ENCODE results near the gene VTI1B. TPM values are rescaled to one million over a fixed set of nuclear protein-coding genes. Genes with fewer than 3 reads are reported as not detected.

The VTI1B gene
- total and polyA plus RNA-seq, 2 donors (not counting 3 experiments of a cell fraction or from before 2014, with no cell fraction given) = 23.8 to 90.0 TPM

DNA sequence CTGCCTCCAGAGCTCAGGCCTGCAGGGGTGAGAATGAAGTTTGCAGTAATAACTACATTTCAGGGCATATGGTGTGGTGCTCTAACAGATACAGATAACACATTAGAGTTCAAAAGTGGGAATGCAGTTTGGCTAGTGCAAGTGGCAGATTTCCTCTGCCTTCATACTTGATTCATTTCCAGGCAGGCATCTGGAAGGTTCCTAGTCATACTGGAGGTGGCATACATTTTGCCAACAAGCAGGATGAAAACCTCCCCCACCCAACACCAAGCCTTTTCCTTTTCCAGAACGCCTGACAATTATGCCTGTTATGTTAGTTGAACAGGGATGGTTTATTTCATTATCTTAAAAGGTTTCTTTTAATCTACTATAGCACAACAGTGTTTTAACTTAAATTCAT, 24.3 kb downstream of the VTI1B start:
- Histone ChIP-seq H3K27me3 (ENCODE audit: control insufficient read depth in 2 of 2, insufficient read depth in 2 of 2, low read length in 2 of 2) (no peaks in the 10 kb centered on the region), H3K4me3 (replicated peaks in 1 of 3; ENCODE audit: insufficient read depth in 1 of 3, low read depth in 1 of 3, low read length in 3 of 3) (no peak overlapping the region), H3K79me2 (ENCODE audit: control insufficient read depth, insufficient read depth, low read length) (no peaks in the 10 kb centered on the region), H3K27ac (ENCODE audit: insufficient read depth, low read depth, low read length) (no peak overlapping the region), H3K9me3 (replicated peaks; ENCODE audit: control insufficient read depth, insufficient read depth, low read length) (no peaks in the 10 kb centered on the region), H3K36me3 (ENCODE audit: control insufficient read depth in 2 of 2, extremely low read depth in 1 of 2, insufficient read depth in 2 of 2, low read length in 2 of 2) (peaks cover 21 to 38% of the 10 kb centered on the region in 2 experiments), H3K9me1 (replicated peaks; ENCODE audit: control insufficient read depth, extremely low read depth, insufficient read depth, low read length) (no peaks in the 10 kb centered on the region), H3K4me2 (ENCODE audit: insufficient read depth, low read length) (no peak overlapping the region), H4K20me1 (replicated peaks; ENCODE audit: control insufficient read depth, extremely low read depth, insufficient read depth, low read length) (no peaks in the 10 kb centered on the region), H3K4me1 (ENCODE audit: control insufficient read depth, extremely low read depth, insufficient read depth, low read length) (no peaks in the 10 kb centered on the region), H2AFZ (ENCODE audit: low read depth, low read length) (no peak overlapping the region), H3K9ac (replicated peaks; ENCODE audit: extremely low read depth, insufficient read depth, low read length) (no peak overlapping the region)
- ChIA-PET CTCF (interaction anchor here (1.1 kb wide), 1 partner anchor 31 kb away, joined by 4 read pairs; no protein-coding TSS in a partner anchor), POLR2A (no interaction called here)
- FAIRE-seq (no peak), DNase-seq (ENCODE audit: low read depth, low spot score) (no peak)
- dilution Hi-C loops (cut with MboI; ENCODE audit: extremely low pct_ligation_motif_present, low sequenced_read_pairs) = no loop called here
- no TSS peak for BruUV-seq (replicated peaks)
- TF ChIP-seq, protein P1, sequence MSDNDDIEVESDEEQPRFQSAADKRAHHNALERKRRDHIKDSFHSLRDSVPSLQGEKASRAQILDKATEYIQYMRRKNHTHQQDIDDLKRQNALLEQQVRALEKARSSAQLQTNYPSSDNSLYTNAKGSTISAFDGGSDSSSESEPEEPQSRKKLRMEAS (IDR thresholded peaks at IDR 0.05; ENCODE audit: insufficient read depth, insufficient read length) = no peak
- no peak for TF ChIP-seq JUN (IDR thresholded peaks at IDR 0.05; ENCODE audit: borderline replicate concordance, insufficient read depth, insufficient read length, low read depth)
- TF ChIP-seq POLR2A (IDR thresholded peaks at IDR 0.05; ENCODE audit: low read depth, low read length) = no peak
- TF ChIP-seq MYC (IDR thresholded peaks at IDR 0.05; ENCODE audit: low read depth, low read length) = no peak
- no peak for TF ChIP-seq GATA2 (IDR thresholded peaks at IDR 0.05; ENCODE audit: insufficient read depth, insufficient read length, low read depth, low read length)
- intact Hi-C loops (cut with micrococcal nuclease) = no loop called here

DNA sequence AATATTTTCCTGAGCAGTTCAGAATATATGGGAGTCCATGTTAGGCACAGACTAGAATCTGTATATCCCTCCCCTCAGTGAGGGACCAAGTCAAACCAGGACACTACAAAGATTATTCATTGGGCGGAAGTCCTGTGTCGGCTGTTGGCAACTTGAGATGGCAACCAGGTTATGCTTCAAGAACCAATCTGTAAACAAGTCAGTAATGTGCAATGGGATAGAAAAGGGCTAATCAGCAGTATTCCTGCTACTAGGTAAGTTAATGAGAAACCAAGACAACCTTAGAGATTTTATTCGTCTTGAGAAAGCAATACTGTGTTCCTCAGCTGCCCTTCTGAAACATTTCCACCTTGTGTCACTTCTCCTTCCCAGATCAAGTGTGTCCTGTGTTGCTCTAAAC, 28.3 kb downstream of the VTI1B start:
- Histone ChIP-seq H3K27ac (ENCODE audit: insufficient read depth, low read depth, low read length) (no peak overlapping the region), H3K9me3 (replicated peaks; ENCODE audit: control insufficient read depth, insufficient read depth, low read length) (no peaks in the 10 kb centered on the region), H3K36me3 (ENCODE audit: control insufficient read depth in 2 of 2, extremely low read depth in 1 of 2, insufficient read depth in 2 of 2, low read length in 2 of 2) (peaks cover 16 to 20% of the 10 kb centered on the region in 2 experiments), H3K9me1 (replicated peaks; ENCODE audit: control insufficient read depth, extremely low read depth, insufficient read depth, low read length) (no peaks in the 10 kb centered on the region), H3K4me3 (replicated peaks in 1 of 3; ENCODE audit: insufficient read depth in 1 of 3, low read depth in 1 of 3, low read length in 3 of 3) (no peak overlapping the region), H3K27me3 (ENCODE audit: control insufficient read depth in 2 of 2, insufficient read depth in 2 of 2, low read length in 2 of 2) (no peaks in the 10 kb centered on the region), H4K20me1 (replicated peaks; ENCODE audit: control insufficient read depth, extremely low read depth, insufficient read depth, low read length) (no peaks in the 10 kb centered on the region), H2AFZ (ENCODE audit: low read depth, low read length) (no peak overlapping the region), H3K79me2 (ENCODE audit: control insufficient read depth, insufficient read depth, low read length) (no peaks in the 10 kb centered on the region), H3K4me2 (ENCODE audit: insufficient read depth, low read length) (no peak overlapping the region), H3K9ac (replicated peaks; ENCODE audit: extremely low read depth, insufficient read depth, low read length) (no peak overlapping the region), H3K4me1 (ENCODE audit: control insufficient read depth, extremely low read depth, insufficient read depth, low read length) (no peaks in the 10 kb centered on the region)
- intact Hi-C loops (cut with micrococcal nuclease) = no loop called here
- ChIA-PET CTCF (no interaction called here), POLR2A (no interaction called here)
- BruUV-seq (replicated peaks) = no TSS peak
- dilution Hi-C loops (cut with MboI; ENCODE audit: extremely low pct_ligation_motif_present, low sequenced_read_pairs) = no loop called here
- FAIRE-seq = no peak
- TF ChIP-seq FOS (IDR thresholded peaks at IDR 0.05; ENCODE audit: borderline replicate concordance, insufficient read depth, low read length) (no peak), POLR2A (IDR thresholded peaks at IDR 0.05; ENCODE audit: low read depth, low read length) (no peak), MYC (IDR thresholded peaks at IDR 0.05; ENCODE audit: low read depth, low read length) (no peak), POLR2AphosphoS5 (IDR thresholded peaks at IDR 0.05; ENCODE audit: insufficient read depth, low read depth, low read length) (no peak)
- TF ChIP-seq, protein P1 (IDR thresholded peaks at IDR 0.05; ENCODE audit: insufficient read depth, insufficient read length) = no peak
- DNase-seq (ENCODE audit: low read depth, low spot score) = no peak

Data from endothelial cell of umbilical vein (primary cell).